Nephron progenitor cell (in vitro differentiated cells): ENCODE data around the gene FUT4.

ENCODE experiments used
- DNase-seq: peaks from one replicate; pipeline ENCODE4 v3.0.0; 2021
- H3K27ac Mint-ChIP-seq: 2 replicates; pipeline ENCODE4 v1.8.0; 2021; ENCODE audit warnings: mild to moderate bottlenecking, moderate library complexity, mixed read lengths
- H3K27me3 Mint-ChIP-seq: 2 replicates; pipeline ENCODE4 v1.8.0; 2021; ENCODE audit warnings: mild to moderate bottlenecking, low read depth, mixed read lengths; ENCODE audit not compliant: poor library complexity
- H3K36me3 Mint-ChIP-seq: 2 replicates; pipeline ENCODE4 v1.8.0; 2021; ENCODE audit warnings: low read depth, mixed read lengths
- H3K4me1 Mint-ChIP-seq: 2 replicates; pipeline ENCODE4 v1.8.0; 2021; ENCODE audit warnings: mixed read lengths
- H3K4me3 Mint-ChIP-seq: 2 replicates; pipeline ENCODE4 v1.8.0; 2021; ENCODE audit warnings: mild to moderate bottlenecking, moderate library complexity, mixed read lengths
- H3K9me3 Mint-ChIP-seq: 2 replicates; pipeline ENCODE4 v1.8.0; 2021; ENCODE audit warnings: mild to moderate bottlenecking, moderate library complexity, mixed read lengths
- TF ChIP-seq, protein P1 (sequence below): fragments of 200-600 bp; sonication (generic); IDR thresholded peaks from 2 replicates; pipeline ENCODE4 v1.5.0; 2021; ENCODE audit warnings: antibody characterized with exemption

FUT4 gene

DNA sequence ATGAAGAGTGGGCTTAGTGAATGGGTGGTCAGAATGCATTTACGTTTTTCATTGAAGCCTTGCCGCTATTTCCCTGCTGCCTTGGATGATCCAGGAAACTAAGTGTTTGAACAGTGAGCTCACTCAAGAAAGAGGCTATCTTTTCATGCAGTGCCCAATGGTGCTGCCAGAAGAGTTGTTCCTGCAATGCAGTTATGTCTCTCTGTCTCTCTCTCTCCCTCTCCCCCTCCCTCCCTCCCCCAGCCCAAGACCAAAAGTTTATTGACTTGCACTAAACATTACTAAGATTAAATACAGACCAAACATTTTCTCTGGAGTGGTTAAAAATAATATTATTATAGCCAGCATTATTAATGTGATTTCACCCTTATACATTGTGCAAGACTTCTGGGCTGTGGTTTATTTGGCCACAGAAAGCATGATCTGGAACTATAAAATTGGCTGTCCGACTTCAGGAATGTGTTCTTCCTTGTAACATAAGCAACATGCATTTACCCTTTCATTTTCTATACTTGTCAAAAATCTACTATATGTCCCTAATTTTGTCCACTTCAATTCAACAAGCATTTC lies 6.6 kb upstream of the FUT4 start:
- DNase-seq: no peak
- H3K4me1 Mint-ChIP-seq: no peaks in the 10 kb centered on the region
- no peak overlapping the region for H3K27ac Mint-ChIP-seq
- H3K4me3 Mint-ChIP-seq: no peak overlapping the region
- TF ChIP-seq, protein P1, sequence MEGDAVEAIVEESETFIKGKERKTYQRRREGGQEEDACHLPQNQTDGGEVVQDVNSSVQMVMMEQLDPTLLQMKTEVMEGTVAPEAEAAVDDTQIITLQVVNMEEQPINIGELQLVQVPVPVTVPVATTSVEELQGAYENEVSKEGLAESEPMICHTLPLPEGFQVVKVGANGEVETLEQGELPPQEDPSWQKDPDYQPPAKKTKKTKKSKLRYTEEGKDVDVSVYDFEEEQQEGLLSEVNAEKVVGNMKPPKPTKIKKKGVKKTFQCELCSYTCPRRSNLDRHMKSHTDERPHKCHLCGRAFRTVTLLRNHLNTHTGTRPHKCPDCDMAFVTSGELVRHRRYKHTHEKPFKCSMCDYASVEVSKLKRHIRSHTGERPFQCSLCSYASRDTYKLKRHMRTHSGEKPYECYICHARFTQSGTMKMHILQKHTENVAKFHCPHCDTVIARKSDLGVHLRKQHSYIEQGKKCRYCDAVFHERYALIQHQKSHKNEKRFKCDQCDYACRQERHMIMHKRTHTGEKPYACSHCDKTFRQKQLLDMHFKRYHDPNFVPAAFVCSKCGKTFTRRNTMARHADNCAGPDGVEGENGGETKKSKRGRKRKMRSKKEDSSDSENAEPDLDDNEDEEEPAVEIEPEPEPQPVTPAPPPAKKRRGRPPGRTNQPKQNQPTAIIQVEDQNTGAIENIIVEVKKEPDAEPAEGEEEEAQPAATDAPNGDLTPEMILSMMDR: no peak
- H3K36me3 Mint-ChIP-seq: no peaks in the 10 kb centered on the region
- H3K9me3 Mint-ChIP-seq: no peaks in the 10 kb centered on the region
- peaks cover 19% of the 10 kb centered on the region for H3K27me3 Mint-ChIP-seq

DNA sequence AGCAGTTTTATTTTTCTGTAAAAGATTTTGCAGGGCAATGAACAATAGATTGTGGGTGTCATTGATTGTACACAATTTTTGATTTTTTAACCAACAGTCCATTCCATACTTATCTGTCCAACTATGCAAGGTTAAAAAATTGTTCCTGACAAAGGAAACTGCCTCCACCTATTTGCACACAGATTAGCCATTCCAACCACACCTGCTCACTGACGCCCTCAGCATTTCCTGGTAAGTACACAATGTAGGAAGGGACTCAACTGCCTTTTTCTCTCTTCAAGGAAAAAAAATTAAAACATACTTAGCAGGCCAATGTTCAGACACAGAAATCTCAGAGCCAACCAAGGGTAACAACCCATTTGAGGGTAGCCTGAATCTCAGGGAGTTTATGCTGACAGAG lies 4.3 kb upstream of the FUT4 start:
- Mint-ChIP-seq H3K27me3 (peaks cover 16% of the 10 kb centered on the region), H3K4me3 (no peak overlapping the region), H3K4me1 (peaks cover 11% of the 10 kb centered on the region), H3K36me3 (no peaks in the 10 kb centered on the region), H3K27ac (no peak overlapping the region), H3K9me3 (no peaks in the 10 kb centered on the region)
- no peak for DNase-seq
- TF ChIP-seq, protein P1: no peak

DNA sequence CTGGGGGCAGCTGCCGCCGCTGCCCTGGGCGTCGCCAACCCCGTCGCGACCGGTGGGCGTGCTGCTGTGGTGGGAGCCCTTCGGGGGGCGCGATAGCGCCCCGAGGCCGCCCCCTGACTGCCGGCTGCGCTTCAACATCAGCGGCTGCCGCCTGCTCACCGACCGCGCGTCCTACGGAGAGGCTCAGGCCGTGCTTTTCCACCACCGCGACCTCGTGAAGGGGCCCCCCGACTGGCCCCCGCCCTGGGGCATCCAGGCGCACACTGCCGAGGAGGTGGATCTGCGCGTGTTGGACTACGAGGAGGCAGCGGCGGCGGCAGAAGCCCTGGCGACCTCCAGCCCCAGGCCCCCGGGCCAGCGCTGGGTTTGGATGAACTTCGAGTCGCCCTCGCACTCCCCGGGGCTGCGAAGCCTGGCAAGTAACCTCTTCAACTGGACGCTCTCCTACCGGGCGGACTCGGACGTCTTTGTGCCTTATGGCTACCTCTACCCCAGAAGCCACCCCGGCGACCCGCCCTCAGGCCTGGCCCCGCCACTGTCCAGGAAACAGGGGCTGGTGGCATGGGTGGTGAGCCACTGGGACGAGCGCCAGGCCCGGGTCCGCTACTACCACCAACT lies 1.0 kb downstream of the FUT4 start:
- Mint-ChIP-seq H3K27ac (no peak overlapping the region), H3K4me3 (peak overlapping the region; percentile 74), H3K9me3 (no peaks in the 10 kb centered on the region), H3K36me3 (peaks cover 9% of the 10 kb centered on the region), H3K4me1 (peaks cover 26% of the 10 kb centered on the region), H3K27me3 (peaks cover 26% of the 10 kb centered on the region)
- TF ChIP-seq, protein P1: no peak
- no peak for DNase-seq

DNA sequence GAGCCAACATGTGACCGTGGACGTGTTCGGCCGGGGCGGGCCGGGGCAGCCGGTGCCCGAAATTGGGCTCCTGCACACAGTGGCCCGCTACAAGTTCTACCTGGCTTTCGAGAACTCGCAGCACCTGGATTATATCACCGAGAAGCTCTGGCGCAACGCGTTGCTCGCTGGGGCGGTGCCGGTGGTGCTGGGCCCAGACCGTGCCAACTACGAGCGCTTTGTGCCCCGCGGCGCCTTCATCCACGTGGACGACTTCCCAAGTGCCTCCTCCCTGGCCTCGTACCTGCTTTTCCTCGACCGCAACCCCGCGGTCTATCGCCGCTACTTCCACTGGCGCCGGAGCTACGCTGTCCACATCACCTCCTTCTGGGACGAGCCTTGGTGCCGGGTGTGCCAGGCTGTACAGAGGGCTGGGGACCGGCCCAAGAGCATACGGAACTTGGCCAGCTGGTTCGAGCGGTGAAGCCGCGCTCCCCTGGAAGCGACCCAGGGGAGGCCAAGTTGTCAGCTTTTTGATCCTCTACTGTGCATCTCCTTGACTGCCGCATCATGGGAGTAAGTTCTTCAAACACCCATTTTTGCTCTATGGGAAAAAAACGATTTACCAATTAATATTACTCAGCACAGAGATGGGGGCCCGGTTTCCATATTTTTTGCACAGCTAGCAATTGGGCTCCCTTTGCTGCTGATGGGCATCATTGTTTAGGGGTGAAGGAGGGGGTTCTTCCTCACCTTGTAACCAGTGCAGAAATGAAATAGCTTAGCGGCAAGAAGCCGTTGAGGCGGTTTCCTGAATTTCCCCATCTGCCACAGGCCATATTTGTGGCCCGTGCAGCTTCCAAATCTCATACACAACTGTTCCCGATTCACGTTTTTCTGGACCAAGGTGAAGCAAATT lies 1.8 kb downstream of the FUT4 start:
- H3K27me3 Mint-ChIP-seq: peaks cover 29% of the 10 kb centered on the region
- no peaks in the 10 kb centered on the region for H3K9me3 Mint-ChIP-seq
- TF ChIP-seq, protein P1: no peak
- DNase-seq: no peak
- peak overlapping the region; percentile 73 for H3K4me3 Mint-ChIP-seq
- peaks cover 9% of the 10 kb centered on the region for H3K36me3 Mint-ChIP-seq
- peak overlapping the region; percentile 67 for H3K27ac Mint-ChIP-seq
- H3K4me1 Mint-ChIP-seq: peaks cover 26% of the 10 kb centered on the region

DNA sequence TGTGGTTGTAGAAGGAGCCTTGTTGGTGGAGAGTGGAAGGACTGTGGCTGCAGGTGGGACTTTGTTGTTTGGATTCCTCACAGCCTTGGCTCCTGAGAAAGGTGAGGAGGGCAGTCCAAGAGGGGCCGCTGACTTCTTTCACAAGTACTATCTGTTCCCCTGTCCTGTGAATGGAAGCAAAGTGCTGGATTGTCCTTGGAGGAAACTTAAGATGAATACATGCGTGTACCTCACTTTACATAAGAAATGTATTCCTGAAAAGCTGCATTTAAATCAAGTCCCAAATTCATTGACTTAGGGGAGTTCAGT lies 2.4 kb downstream of the FUT4 start:
- Mint-ChIP-seq H3K27ac (peak overlapping the region; percentile 67), H3K36me3 (peaks cover 9% of the 10 kb centered on the region), H3K4me1 (peaks cover 26% of the 10 kb centered on the region), H3K4me3 (peak overlapping the region; percentile 73), H3K27me3 (peaks cover 26% of the 10 kb centered on the region), H3K9me3 (no peaks in the 10 kb centered on the region)
- TF ChIP-seq, protein P1: no peak
- DNase-seq: no peak
